Trophoblast cell (in vitro differentiated cells and primary cell): ENCODE data around the gene CCT4. TPM values are rescaled to one million over a fixed set of nuclear protein-coding genes. Genes with fewer than 3 reads are reported as not detected.

Source experiments
- DNase-seq, 2 donors: peaks; one replicate each; pipeline ENCODE4 v3.0.0-alpha.2; 2016
- H2AFZ ChIP-seq: 2 replicates; pipeline ENCODE4 v1.6.1; 2013; ENCODE audit warnings: low read length, moderate library complexity, mild to moderate bottlenecking; ENCODE audit not compliant: insufficient read depth, poor library complexity
- H2AK5ac ChIP-seq: 2 replicates; pipeline ENCODE4 v1.6.1; 2013; ENCODE audit warnings: mild to moderate bottlenecking, low read length
- H2BK120ac ChIP-seq: 2 replicates; pipeline ENCODE4 v1.6.1; 2013; ENCODE audit warnings: low read length, mild to moderate bottlenecking, moderate library complexity; ENCODE audit not compliant: insufficient read depth, poor library complexity
- H2BK12ac ChIP-seq: 2 replicates; pipeline ENCODE4 v1.6.1; 2013; ENCODE audit warnings: mild to moderate bottlenecking, low read length, moderate library complexity
- H2BK5ac ChIP-seq: 2 replicates; pipeline ENCODE4 v1.6.1; 2013; ENCODE audit warnings: low read length, low read depth, moderate library complexity, mild to moderate bottlenecking; ENCODE audit not compliant: poor library complexity
- H3K14ac ChIP-seq: 2 replicates; pipeline ENCODE4 v1.6.1; 2013; ENCODE audit warnings: mild to moderate bottlenecking, low read length
- H3K18ac ChIP-seq: 2 replicates; pipeline ENCODE4 v1.6.1; 2013; ENCODE audit warnings: mild to moderate bottlenecking, low read length
- H3K23ac ChIP-seq: 2 replicates; pipeline ENCODE4 v1.6.1; 2013; ENCODE audit warnings: low read length
- H3K27ac ChIP-seq: 2 replicates; pipeline ENCODE4 v1.5.1; 2013; ENCODE audit warnings: low read depth, mild to moderate bottlenecking, inconsistent platforms, low read length, moderate library complexity
- H3K27me3 ChIP-seq: 2 replicates; pipeline ENCODE4 v1.6.1; 2013; ENCODE audit warnings: inconsistent platforms, mild to moderate bottlenecking, low read length, moderate library complexity; ENCODE audit not compliant: insufficient read depth
- H3K36me3 ChIP-seq, 2 experiments: 1 replicate in 1 of 2; 2 replicates in 1 of 2; pipeline ENCODE4 v1.6.1; 2013; ENCODE audit warnings: low read length in 2 of 2, mild to moderate bottlenecking in 2 of 2, moderate library complexity in 1 of 2; ENCODE audit not compliant: insufficient read depth in 2 of 2, control insufficient read depth in 1 of 2
- H3K4ac ChIP-seq: 2 replicates; pipeline ENCODE4 v1.6.1; 2013; ENCODE audit warnings: low read depth, mild to moderate bottlenecking, low read length, moderate library complexity
- H3K4me1 ChIP-seq, 2 experiments: 1 replicate in 1 of 2; 2 replicates in 1 of 2; pipeline ENCODE4 v1.6.1; 2013; ENCODE audit warnings: low read length in 2 of 2, mild to moderate bottlenecking in 2 of 2, moderate library complexity in 1 of 2; ENCODE audit not compliant: insufficient read depth in 2 of 2, control insufficient read depth in 1 of 2
- H3K4me2 ChIP-seq: 2 replicates; pipeline ENCODE4 v1.6.1; 2013; ENCODE audit warnings: inconsistent platforms, mild to moderate bottlenecking, low read length, moderate library complexity
- H3K4me3 ChIP-seq: 2 replicates; pipeline ENCODE4 v1.5.1; 2013; ENCODE audit warnings: mild to moderate bottlenecking, low read depth, low read length, inconsistent platforms
- H3K79me1 ChIP-seq: one replicate; pipeline ENCODE4 v1.6.1; 2013; ENCODE audit warnings: low read length
- H3K79me2 ChIP-seq: 2 replicates; pipeline ENCODE4 v1.6.1; 2013; ENCODE audit warnings: low read length, mild to moderate bottlenecking; ENCODE audit not compliant: control insufficient read depth, insufficient read depth, poor library complexity
- H3K9ac ChIP-seq: 2 replicates; pipeline ENCODE4 v1.6.1; 2013; ENCODE audit warnings: mild to moderate bottlenecking, low read length
- H3K9me3 ChIP-seq: 2 replicates; pipeline ENCODE4 v1.6.1; 2013; ENCODE audit warnings: low read depth, mild to moderate bottlenecking, control low read depth, inconsistent platforms, low read length; ENCODE audit not compliant: insufficient read depth
- H4K12ac ChIP-seq: 2 replicates; pipeline ENCODE4 v1.6.1; 2013; ENCODE audit warnings: low read depth, mild to moderate bottlenecking, low read length, moderate library complexity
- H4K8ac ChIP-seq: 2 replicates; pipeline ENCODE4 v1.6.1; 2013; ENCODE audit warnings: low read depth, mild to moderate bottlenecking, low read length, moderate library complexity
- H4K91ac ChIP-seq: one replicate; pipeline ENCODE4 v1.6.1; 2013; ENCODE audit warnings: low read depth, mild to moderate bottlenecking, low read length, moderate library complexity
- WGBS: extraction: QIAGEN DNeasy Blood & Tissue Kit; methylation state at CpG from one replicate; pipeline ENCODE4 v1.1.7; 2013; ENCODE audit warnings: missing lambda C conversion rate; ENCODE audit not compliant: insufficient read length, insufficient coverage; ENCODE audit errors: extremely low coverage; 5-methylcytosine and 5-hydroxymethylcytosine counted together
- polyA plus RNA-seq: library from polyadenylated mRNA; stranded (reverse); fragments of 200-250 nt; gene quantifications from 2 replicates; pipeline ENCODE4 v1.2.3, GENCODE V29; 2013

The CCT4 gene, protein sequence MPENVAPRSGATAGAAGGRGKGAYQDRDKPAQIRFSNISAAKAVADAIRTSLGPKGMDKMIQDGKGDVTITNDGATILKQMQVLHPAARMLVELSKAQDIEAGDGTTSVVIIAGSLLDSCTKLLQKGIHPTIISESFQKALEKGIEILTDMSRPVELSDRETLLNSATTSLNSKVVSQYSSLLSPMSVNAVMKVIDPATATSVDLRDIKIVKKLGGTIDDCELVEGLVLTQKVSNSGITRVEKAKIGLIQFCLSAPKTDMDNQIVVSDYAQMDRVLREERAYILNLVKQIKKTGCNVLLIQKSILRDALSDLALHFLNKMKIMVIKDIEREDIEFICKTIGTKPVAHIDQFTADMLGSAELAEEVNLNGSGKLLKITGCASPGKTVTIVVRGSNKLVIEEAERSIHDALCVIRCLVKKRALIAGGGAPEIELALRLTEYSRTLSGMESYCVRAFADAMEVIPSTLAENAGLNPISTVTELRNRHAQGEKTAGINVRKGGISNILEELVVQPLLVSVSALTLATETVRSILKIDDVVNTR
- 167 and 168 TPM in 2 replicates for polyA plus RNA-seq

DNA sequence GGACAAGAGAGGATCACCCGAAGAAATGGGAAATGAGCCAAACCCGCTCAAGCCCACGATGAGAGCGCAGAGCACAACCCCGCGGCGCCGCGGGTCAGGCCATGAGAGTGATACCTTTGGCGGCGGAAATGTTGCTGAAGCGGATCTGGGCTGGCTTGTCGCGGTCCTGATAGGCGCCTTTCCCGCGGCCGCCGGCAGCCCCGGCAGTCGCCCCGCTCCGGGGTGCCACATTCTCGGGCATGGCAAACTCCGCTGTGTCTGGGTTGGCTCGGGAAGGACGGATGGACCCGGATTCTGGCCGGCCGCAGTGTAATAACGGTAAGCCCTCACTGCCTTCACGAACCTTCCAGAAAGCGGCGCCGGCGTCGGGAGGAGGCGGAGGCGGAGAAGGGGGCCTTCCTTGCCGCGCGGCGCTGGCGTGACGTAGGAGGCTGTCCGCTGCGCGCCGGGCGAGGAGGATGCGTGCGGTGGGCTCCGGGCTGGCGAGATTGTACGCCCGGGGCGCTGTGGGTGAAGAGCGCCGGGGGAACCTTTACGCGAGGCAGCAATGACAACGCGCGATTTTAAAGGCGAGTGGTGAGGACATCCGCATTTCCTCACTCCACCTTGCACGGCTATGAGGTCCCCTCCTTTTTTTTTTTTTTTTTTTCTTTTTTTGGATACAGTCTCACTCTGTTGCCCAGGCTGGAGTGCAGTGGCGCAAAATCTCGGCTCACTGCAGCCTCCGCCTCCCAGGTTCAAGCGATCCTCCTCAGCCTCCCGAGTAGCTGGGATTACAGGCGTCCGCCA, at the start of gene CCT4:
Gene CCT4, minus strand, starts transcription at position 390 of the 789 bp plus-strand sequence. Its CDS starts 149 bp downstream, at position 241.
- peaks cover 12% of the 10 kb centered on the region for H3K79me1 ChIP-seq
- H3K27me3 ChIP-seq = no peaks in the 10 kb centered on the region
- no peak within 1 kb of the TSS for H3K23ac ChIP-seq
- peak within 1 kb of the TSS; percentile 68 for H3K27ac ChIP-seq
- peak within 1 kb of the TSS; percentile 99 for H3K4ac ChIP-seq
- H2BK120ac ChIP-seq = peak within 1 kb of the TSS; percentile 50
- WGBS = no CpG with 5 or more reads among the region's 74 CpGs
- H3K18ac ChIP-seq = peak within 1 kb of the TSS; percentile 63
- H3K4me1 ChIP-seq = peaks cover 7 to 9% of the 10 kb centered on the region in 2 experiments
- peak within 1 kb of the TSS; percentile 97 for H2AFZ ChIP-seq
- peaks cover 10 to 14% of the 10 kb centered on the region in 2 experiments for H3K36me3 ChIP-seq
- peak within 1 kb of the TSS; percentile 99 for H4K12ac ChIP-seq
- peak within 1 kb of the TSS; percentile 49 for H2AK5ac ChIP-seq
- H3K4me2 ChIP-seq = peak within 1 kb of the TSS; percentile 86
- peak within 1 kb of the TSS; percentile 46 for H3K14ac ChIP-seq
- peak within 1 kb of the TSS; percentile 55 for H2BK5ac ChIP-seq
- DNase-seq = peak; percentile 71 to 90
- H4K91ac ChIP-seq = peak within 1 kb of the TSS; percentile 85
- H3K79me2 ChIP-seq = peaks cover 24% of the 10 kb centered on the region
- no peaks in the 10 kb centered on the region for H3K9me3 ChIP-seq
- H3K9ac ChIP-seq = peak within 1 kb of the TSS; percentile 94
- peak within 1 kb of the TSS; percentile 65 for H2BK12ac ChIP-seq
- peak within 1 kb of the TSS; percentile 85 for H3K4me3 ChIP-seq
- peak within 1 kb of the TSS; percentile 98 for H4K8ac ChIP-seq

DNA sequence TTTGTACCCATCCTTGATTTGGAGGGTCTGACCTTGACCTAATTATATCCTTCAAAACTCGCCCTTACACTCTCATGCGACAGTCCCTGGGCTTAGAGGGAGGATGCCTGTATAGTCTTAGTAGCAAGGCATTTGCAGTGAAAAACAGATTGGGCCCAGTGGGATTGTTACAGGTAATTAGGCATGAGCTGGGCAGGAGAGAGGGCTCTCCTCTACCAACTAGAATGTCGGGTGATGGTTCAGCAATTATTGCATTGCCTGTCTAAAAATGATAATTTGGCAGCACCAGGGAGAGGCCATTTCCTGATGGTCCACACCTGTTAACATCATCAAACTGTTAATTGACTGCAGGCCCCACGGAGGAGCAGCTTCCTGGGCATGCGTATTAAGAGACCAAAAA, 49.4 kb upstream of the CCT4 start:
- no peak overlapping the region for H3K9ac ChIP-seq
- H3K79me2 ChIP-seq = no peaks in the 10 kb centered on the region
- no peaks in the 10 kb centered on the region for H3K27me3 ChIP-seq
- H2BK120ac ChIP-seq = no peak overlapping the region
- WGBS = no CpG with 5 or more reads among the region's 5 CpGs
- no peak overlapping the region for H3K4me2 ChIP-seq
- peaks cover 4% of the 10 kb centered on the region for H3K9me3 ChIP-seq
- H3K18ac ChIP-seq = no peak overlapping the region
- no peaks in the 10 kb centered on the region for H3K4me1 ChIP-seq
- no peak overlapping the region for H3K23ac ChIP-seq
- H3K14ac ChIP-seq = no peak overlapping the region
- no peak overlapping the region for H2BK12ac ChIP-seq
- H3K79me1 ChIP-seq = no peaks in the 10 kb centered on the region
- H3K4me3 ChIP-seq = no peak overlapping the region
- no peak overlapping the region for H2AFZ ChIP-seq
- H4K8ac ChIP-seq = no peak overlapping the region
- no peak overlapping the region for H3K4ac ChIP-seq
- no peak overlapping the region for H4K91ac ChIP-seq
- DNase-seq = no peak
- H3K36me3 ChIP-seq = no peaks in the 10 kb centered on the region
- no peak overlapping the region for H2AK5ac ChIP-seq
- H4K12ac ChIP-seq = no peak overlapping the region
- H3K27ac ChIP-seq = no peak overlapping the region
- no peak overlapping the region for H2BK5ac ChIP-seq

DNA sequence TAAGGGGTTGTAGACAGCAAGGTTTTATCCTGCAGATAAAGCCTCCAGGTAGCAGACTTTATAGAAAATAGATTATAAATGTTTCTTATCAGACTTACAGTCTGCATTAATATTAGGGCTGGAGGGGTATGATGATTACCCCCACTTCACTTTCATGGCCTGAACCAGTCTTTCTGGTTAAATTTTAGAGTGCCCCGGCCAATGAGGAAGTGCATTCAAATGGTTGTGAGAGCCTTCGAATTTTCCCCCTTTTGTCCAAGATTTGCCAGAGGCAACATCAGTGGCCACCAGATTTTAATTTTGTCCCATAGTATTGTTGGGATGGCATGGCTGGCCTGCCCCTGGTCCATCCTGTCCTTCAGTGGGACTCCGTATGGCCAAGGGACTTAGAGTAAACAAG, 48.6 kb upstream of the CCT4 start:
- no peak overlapping the region for H2BK5ac ChIP-seq
- DNase-seq = no peak
- no peak overlapping the region for H2AK5ac ChIP-seq
- no peak overlapping the region for H3K4me3 ChIP-seq
- H3K9ac ChIP-seq = no peak overlapping the region
- no peak overlapping the region for H2AFZ ChIP-seq
- H4K8ac ChIP-seq = no peak overlapping the region
- peak overlapping the region; percentile 71 for H3K18ac ChIP-seq
- no peaks in the 10 kb centered on the region for H3K27me3 ChIP-seq
- H3K9me3 ChIP-seq = peaks cover 7% of the 10 kb centered on the region
- peak overlapping the region; percentile 22 for H2BK12ac ChIP-seq
- no peak overlapping the region for H3K23ac ChIP-seq
- no peaks in the 10 kb centered on the region for H3K4me1 ChIP-seq
- no peak overlapping the region for H3K4me2 ChIP-seq
- no peaks in the 10 kb centered on the region for H3K79me1 ChIP-seq
- no peak overlapping the region for H3K14ac ChIP-seq
- no peak overlapping the region for H4K12ac ChIP-seq
- no peaks in the 10 kb centered on the region for H3K79me2 ChIP-seq
- no peak overlapping the region for H3K4ac ChIP-seq
- no peaks in the 10 kb centered on the region for H3K36me3 ChIP-seq
- no CpG with 5 or more reads among the region's 3 CpGs for WGBS
- H4K91ac ChIP-seq = no peak overlapping the region
- H3K27ac ChIP-seq = no peak overlapping the region
- H2BK120ac ChIP-seq = no peak overlapping the region

DNA sequence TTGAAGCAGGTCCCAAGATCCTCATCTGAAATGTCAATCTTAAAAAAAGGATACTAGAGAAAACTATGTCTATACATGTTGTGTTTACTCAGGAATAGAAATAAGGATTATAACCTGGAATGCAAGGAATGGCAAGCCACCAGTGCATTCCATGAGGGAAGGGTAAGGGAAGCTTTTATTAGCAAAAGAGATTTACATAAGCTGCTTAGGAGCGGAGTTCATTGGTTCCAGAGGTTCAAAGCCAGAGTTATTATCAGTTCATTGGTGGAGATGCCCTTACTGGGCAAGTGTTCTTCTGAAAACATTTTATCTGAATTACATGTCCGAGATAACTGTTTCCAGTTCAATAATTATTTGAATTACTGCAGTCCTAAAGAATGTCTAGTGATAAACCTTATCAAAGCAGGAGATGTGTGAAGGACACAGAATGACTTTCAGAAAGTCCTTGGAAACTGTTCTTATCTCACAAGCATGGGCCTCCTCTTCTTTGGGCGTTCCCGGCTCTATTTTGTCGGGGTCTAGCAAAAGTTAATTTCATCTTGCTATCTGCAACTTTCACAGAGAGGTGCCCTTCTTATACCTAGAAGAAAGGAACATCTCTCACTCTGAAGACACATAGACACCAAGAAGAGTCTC, 40.5 kb upstream of the CCT4 start:
- Histone ChIP-seq H3K18ac (no peak overlapping the region), H3K9me3 (peaks cover 10% of the 10 kb centered on the region), H3K4me2 (no peak overlapping the region), H2BK5ac (no peak overlapping the region), H2BK12ac (no peak overlapping the region), H4K12ac (no peak overlapping the region), H3K4me3 (no peak overlapping the region), H3K36me3 (no peaks in the 10 kb centered on the region), H2AFZ (no peak overlapping the region), H4K8ac (no peak overlapping the region), H3K27ac (no peak overlapping the region), H4K91ac (no peak overlapping the region), H3K4me1 (no peaks in the 10 kb centered on the region), H3K14ac (no peak overlapping the region), H3K27me3 (no peaks in the 10 kb centered on the region), H3K4ac (no peak overlapping the region), H2BK120ac (no peak overlapping the region), H3K9ac (no peak overlapping the region), H2AK5ac (no peak overlapping the region), H3K23ac (no peak overlapping the region), H3K79me2 (no peaks in the 10 kb centered on the region), H3K79me1 (no peaks in the 10 kb centered on the region)
- no CpG with 5 or more reads among the region's 5 CpGs for WGBS
- DNase-seq = peak in 1 of 2 donors; percentile 17
